ENCODE measurements around the gene IPCEF1.
"Not testable (repeated sequence)": the region's sequence is repeated elsewhere in the genome, so short reads cannot be mapped to it uniquely, and the experiment has no call there.

- not testable (repeated sequence) for TF ChIP-seq RFX5 (IDR thresholded peaks at IDR 0.05); RAD21 (conservative IDR thresholded peaks at IDR 0.05 in 1 of 2, IDR thresholded peaks at IDR 0.05 in 1 of 2); CTCF (IDR thresholded peaks at IDR 0.05); KDM5A (IDR thresholded peaks at IDR 0.05); BCL3 (IDR thresholded peaks at IDR 0.05); CHD2 (IDR thresholded peaks at IDR 0.05; ENCODE audit: low read length, partially characterized antibody); MAFK (IDR thresholded peaks at IDR 0.05; ENCODE audit: partially characterized antibody); EP300 (IDR thresholded peaks at IDR 0.05); ZFP36 (IDR thresholded peaks at IDR 0.05; ENCODE audit: borderline replicate concordance, partially characterized antibody); MAX (IDR thresholded peaks at IDR 0.05); E2F6 (IDR thresholded peaks at IDR 0.05; ENCODE audit: borderline replicate concordance, low read depth); CBX8 (IDR thresholded peaks at IDR 0.05); REST (IDR thresholded peaks at IDR 0.05)
Observed at GRCh38 chr6:154241061-154241460, 115.5 kb downstream of the IPCEF1 start.
